ENCODE results near the gene MTR. TPM values are rescaled to one million over a fixed set of nuclear protein-coding genes. Genes with fewer than 3 reads are reported as not detected.

The MTR gene
- total RNA-seq, 4 donors from 2014 or later: 16.3 to 34.0 (median 24.2) TPM

- intact Hi-C loops (cut with DNase I; ENCODE audit: low total_unique reads): no loop called here
- no peak for DNase-seq (ENCODE audit: low spot score in 2 of 2)
- WGBS, 2 donors: 93% methylated on average over 3 of the region's 3 CpGs
- no peak overlapping the region for H3K4me3 ChIP-seq (ENCODE audit: low read depth, poor library complexity, severe bottlenecking)
- TF ChIP-seq CTCF (IDR thresholded peaks at IDR 0.05): no peak
- TF ChIP-seq POLR2A (IDR thresholded peaks at IDR 0.05): no peak
These were observed 149.9 kb downstream of the MTR start for GRCh38 chr1:236945002-236945401.

GRCh38 chr1:236947794-236948193 lies 152.7 kb downstream of the MTR start:
- no peak overlapping the region for H3K4me3 ChIP-seq (ENCODE audit: low read depth, poor library complexity, severe bottlenecking)
- WGBS, 2 donors: 59 to 63% methylated on average over 8 of the region's 8 CpGs
- DNase-seq (ENCODE audit: low spot score in 2 of 2): peak in 1 of 2 donors; percentile 46
- TF ChIP-seq POLR2A (IDR thresholded peaks at IDR 0.05) (no peak), CTCF (IDR thresholded peaks at IDR 0.05) (no peak)
- intact Hi-C loops (cut with DNase I; ENCODE audit: low total_unique reads): no loop called here

GRCh38 chr1:236948381-236948780 lies 153.3 kb downstream of the MTR start:
- DNase-seq (ENCODE audit: low spot score in 2 of 2): no peak
- H3K4me3 ChIP-seq (ENCODE audit: low read depth, poor library complexity, severe bottlenecking): no peak overlapping the region
- intact Hi-C loops (cut with DNase I; ENCODE audit: low total_unique reads): no loop called here
- TF ChIP-seq POLR2A (IDR thresholded peaks at IDR 0.05) (no peak), CTCF (IDR thresholded peaks at IDR 0.05) (no peak)
- 79 to 81% methylated on average over 4 of the region's 4 CpGs for WGBS, 2 donors

- H3K4me3 ChIP-seq (ENCODE audit: low read depth, poor library complexity, severe bottlenecking): no peak overlapping the region
- 69 to 80% methylated on average over 6 of the region's 6 CpGs for WGBS, 2 donors
- DNase-seq (ENCODE audit: low spot score in 2 of 2): peak in 1 of 2 donors; percentile 10
- no peak for TF ChIP-seq CTCF (IDR thresholded peaks at IDR 0.05)
- TF ChIP-seq POLR2A (IDR thresholded peaks at IDR 0.05): no peak
- intact Hi-C loops (cut with DNase I; ENCODE audit: low total_unique reads): no loop called here
These were observed 153.9 kb downstream of the MTR start for GRCh38 chr1:236948996-236949395.

GRCh38 chr1:236950365-236950764 lies 155.3 kb downstream of the MTR start:
- WGBS, 2 donors: 86 to 91% methylated on average over 5 of the region's 5 CpGs
- DNase-seq (ENCODE audit: low spot score in 2 of 2): no peak
- intact Hi-C loops (cut with DNase I; ENCODE audit: low total_unique reads): no loop called here
- TF ChIP-seq POLR2A (IDR thresholded peaks at IDR 0.05): no peak
- no peak for TF ChIP-seq CTCF (IDR thresholded peaks at IDR 0.05)
- H3K4me3 ChIP-seq (ENCODE audit: low read depth, poor library complexity, severe bottlenecking): no peak overlapping the region

GRCh38 chr1:236951672-236952071 lies 156.6 kb downstream of the MTR start:
- 23 to 34% methylated on average over 7 of the region's 7 CpGs for WGBS, 2 donors
- TF ChIP-seq POLR2A (IDR thresholded peaks at IDR 0.05) (no peak), CTCF (IDR thresholded peaks at IDR 0.05) (no peak)
- peak in 1 of 2 donors; percentile 28 for DNase-seq (ENCODE audit: low spot score in 2 of 2)
- H3K4me3 ChIP-seq (ENCODE audit: low read depth, poor library complexity, severe bottlenecking): no peak overlapping the region
- intact Hi-C loops (cut with DNase I; ENCODE audit: low total_unique reads): no loop called here

Measured in lower leg skin (tissue), 4 donors.